ENCODE results near the gene PCMT1.

The PCMT1 gene

GRCh38 chr6:149854532-149854931, 105.0 kb downstream of the PCMT1 start:
- DNase-seq (ENCODE audit: low spot score) = no peak

GRCh38 chr6:149855040-149855654, 105.6 kb downstream of the PCMT1 start:
- no peak for DNase-seq (ENCODE audit: low spot score)

GRCh38 chr6:149855741-149856140, 106.2 kb downstream of the PCMT1 start:
- DNase-seq (ENCODE audit: low spot score) = no peak

GRCh38 chr6:149856256-149856994, 106.9 kb downstream of the PCMT1 start:
- DNase-seq (ENCODE audit: low spot score) = no peak

GRCh38 chr6:149857541-149857940, 108.0 kb downstream of the PCMT1 start:
- no peak for DNase-seq (ENCODE audit: low spot score)

DNA sequence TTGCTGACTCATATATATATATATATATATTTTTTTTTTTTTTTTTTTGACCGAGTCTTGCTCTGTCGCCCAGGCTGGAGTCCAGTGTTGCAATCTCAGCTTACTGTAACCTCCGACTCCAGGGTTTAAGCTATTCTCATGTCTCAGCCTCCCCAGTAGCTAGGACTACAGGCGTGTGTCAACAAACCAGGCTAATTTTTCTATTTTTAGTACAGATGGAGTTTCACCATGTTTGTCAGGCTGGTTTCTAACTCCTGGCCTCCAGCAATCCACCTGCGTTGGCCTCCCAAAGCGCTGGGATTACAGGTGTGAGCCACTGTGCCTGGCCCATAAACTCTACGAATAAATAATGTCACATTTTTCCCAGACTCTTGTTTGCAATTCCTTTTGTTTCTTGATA, 109.8 kb downstream of the PCMT1 start:
- no peak for DNase-seq (ENCODE audit: low spot score)

GRCh38 chr6:149859938-149860337, 110.4 kb downstream of the PCMT1 start:
- DNase-seq (ENCODE audit: low spot score) = no peak

DNA sequence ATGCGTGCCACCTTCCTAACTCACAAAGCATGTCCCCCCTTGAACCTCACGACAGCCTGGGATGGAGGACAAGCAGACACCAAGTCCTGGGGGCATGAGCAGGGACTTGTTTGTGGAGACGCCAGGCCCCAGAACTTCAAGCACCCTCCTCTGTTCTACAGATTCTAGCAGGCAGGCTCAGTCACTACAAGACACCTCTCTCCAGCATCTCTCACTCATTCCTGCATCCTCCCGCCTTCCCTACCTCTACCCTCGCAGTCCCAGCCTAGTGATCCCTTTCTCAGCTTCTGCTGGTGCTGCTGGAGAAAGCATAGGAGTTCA, 110.9 kb downstream of the PCMT1 start:
- DNase-seq (ENCODE audit: low spot score) = no peak

Measured in SK-N-DZ (cell line).